GM06990 (cell line): ENCODE data around the gene SARNP.

ENCODE experiments used
- DNase-seq: peaks from one replicate; pipeline ENCODE4 v3.0.0-alpha.2; 2011; ENCODE audit not compliant: insufficient read length; ENCODE audit errors: extremely low read depth
- H3K27me3 ChIP-seq: replicated peaks from 2 replicates; pipeline ENCODE4 v1.6.0; 2011; ENCODE audit warnings: low read length; ENCODE audit not compliant: control insufficient read depth, insufficient read depth
- H3K36me3 ChIP-seq: 2 replicates; pipeline ENCODE4 v1.5.1; 2011; ENCODE audit warnings: low read length; ENCODE audit not compliant: control insufficient read depth, insufficient read depth
- H3K4me3 ChIP-seq: replicated peaks from 2 replicates; pipeline ENCODE4 v1.5.1; 2011; ENCODE audit warnings: low read depth, mild to moderate bottlenecking, control low read depth, low read length
- TF ChIP-seq, protein P1 (sequence below): IDR thresholded peaks from 2 replicates; pipeline ENCODE4 v1.5.1; 2011; ENCODE audit warnings: low read length, control low read depth, mild to moderate bottlenecking, inconsistent platforms; ENCODE audit not compliant: insufficient read depth, poor library complexity, severe bottlenecking

The SARNP gene

DNA sequence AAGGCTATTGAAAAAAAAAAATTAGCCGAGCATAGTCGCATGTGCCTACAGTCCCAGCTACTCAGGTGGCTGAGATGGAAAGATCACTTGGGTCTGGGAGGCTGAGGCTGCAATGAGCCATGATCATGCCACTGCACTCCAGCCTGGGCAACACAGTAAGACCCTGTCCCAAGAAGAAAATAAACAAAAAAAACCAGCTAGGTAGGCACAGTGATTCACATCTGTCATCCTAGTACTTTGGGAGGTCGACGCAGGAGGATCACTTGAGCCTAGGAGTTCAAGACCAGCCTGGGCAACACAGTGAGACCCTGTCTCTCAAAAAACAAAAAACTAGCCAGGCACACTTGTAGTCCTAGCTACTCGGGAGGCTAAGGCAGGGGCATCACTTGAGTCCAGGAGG is 8.2 kb downstream of the SARNP start:
- peaks cover 5% of the 10 kb centered on the region for H3K36me3 ChIP-seq
- no peak for DNase-seq
- TF ChIP-seq, protein P1, sequence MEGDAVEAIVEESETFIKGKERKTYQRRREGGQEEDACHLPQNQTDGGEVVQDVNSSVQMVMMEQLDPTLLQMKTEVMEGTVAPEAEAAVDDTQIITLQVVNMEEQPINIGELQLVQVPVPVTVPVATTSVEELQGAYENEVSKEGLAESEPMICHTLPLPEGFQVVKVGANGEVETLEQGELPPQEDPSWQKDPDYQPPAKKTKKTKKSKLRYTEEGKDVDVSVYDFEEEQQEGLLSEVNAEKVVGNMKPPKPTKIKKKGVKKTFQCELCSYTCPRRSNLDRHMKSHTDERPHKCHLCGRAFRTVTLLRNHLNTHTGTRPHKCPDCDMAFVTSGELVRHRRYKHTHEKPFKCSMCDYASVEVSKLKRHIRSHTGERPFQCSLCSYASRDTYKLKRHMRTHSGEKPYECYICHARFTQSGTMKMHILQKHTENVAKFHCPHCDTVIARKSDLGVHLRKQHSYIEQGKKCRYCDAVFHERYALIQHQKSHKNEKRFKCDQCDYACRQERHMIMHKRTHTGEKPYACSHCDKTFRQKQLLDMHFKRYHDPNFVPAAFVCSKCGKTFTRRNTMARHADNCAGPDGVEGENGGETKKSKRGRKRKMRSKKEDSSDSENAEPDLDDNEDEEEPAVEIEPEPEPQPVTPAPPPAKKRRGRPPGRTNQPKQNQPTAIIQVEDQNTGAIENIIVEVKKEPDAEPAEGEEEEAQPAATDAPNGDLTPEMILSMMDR, result no peak

DNA sequence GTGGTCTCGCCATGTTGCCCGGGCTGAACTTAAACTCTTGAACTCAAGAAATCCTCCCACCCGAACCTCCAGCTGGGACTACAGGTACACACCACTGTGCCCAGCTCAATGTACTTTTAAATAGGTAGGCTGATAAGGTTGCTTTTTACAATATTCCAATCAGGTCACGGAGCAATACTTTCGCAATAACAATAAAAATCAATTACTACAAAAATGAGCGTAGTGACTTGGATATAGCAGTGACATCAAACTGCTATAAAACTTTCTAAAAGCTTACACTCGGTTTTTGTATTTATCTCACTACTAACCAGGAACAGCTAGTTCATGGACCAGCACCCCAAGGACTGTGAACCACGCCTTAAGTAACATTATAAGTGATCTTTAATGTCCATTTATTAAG is 10.5 kb downstream of the SARNP start:
- TF ChIP-seq, protein P1, result no peak
- H3K36me3 ChIP-seq, result peaks cover 7% of the 10 kb centered on the region
- H3K4me3 ChIP-seq, result no peak overlapping the region
- no peaks in the 10 kb centered on the region for H3K27me3 ChIP-seq
- DNase-seq, result no peak

More for the DNA sequence above, 8.2 kb downstream of the SARNP start:
- Histone ChIP-seq H3K27me3 (no peaks in the 10 kb centered on the region), H3K4me3 (no peak overlapping the region)

DNA sequence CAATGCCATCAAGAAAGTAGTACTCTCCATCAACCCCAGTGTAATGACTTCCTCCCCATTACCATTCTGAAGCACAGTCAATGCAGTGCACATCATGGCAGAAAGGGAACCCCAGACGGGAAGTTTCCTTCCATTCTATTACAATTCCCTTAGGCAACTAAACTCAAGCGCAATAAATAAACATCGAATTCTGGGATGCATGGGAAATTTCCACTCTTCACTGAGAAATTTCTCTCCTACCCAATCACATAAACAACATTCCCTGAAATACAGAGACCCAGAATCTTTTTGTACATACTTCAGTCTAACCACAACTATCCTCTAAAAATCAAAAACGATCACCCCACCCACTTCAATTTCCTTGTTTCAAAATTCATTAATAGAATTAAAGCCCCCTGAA is 20.0 kb downstream of the SARNP start:
- H3K4me3 ChIP-seq, result no peak overlapping the region
- TF ChIP-seq, protein P1, result no peak
- no peak for DNase-seq
- H3K36me3 ChIP-seq, result peaks cover 9% of the 10 kb centered on the region
- H3K27me3 ChIP-seq, result no peaks in the 10 kb centered on the region

DNA sequence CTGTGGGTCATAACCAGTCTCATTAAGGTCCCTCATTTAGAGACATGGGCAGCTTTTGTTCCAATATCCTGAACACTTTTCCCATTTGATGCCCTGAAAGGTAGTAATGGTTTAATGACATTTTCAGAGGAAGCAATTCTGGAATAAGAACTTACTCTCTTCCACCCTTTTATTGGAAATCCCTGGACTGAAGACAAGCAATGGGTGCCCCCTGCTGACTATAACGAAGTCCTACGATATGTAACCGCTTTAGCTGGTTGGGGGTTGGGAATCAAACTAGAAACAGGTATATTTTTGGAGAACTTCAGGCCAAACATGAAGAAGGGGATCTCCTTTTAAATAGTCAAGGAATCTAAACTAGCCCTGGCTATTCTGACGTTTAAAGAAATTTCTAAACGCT is 20.5 kb downstream of the SARNP start:
- Histone ChIP-seq H3K27me3 (no peaks in the 10 kb centered on the region), H3K4me3 (no peak overlapping the region), H3K36me3 (peaks cover 10% of the 10 kb centered on the region)
- no peak for DNase-seq
- TF ChIP-seq, protein P1, result peak; percentile 13

DNA sequence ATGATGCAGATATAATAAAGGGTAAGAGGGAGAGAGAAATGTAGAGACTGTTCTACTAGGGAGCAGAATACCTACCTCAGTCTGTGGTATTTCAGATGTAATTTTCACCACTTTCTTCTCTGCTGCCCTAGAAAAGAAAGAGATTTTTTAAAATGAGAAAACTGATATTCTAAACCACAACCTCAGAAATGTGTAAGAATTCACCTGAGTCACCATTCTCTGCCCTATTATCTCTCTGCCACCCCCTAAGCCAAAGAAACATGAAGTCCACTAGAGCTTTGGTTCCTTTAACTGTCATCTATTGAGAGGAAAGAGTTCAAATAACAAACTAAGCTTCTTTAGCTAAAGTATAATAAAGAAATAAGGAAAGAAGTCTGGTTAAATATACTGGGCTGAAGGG is 21.6 kb downstream of the SARNP start:
- H3K36me3 ChIP-seq, result peaks cover 8% of the 10 kb centered on the region

More for the DNA sequence above, 21.6 kb downstream of the SARNP start:
- TF ChIP-seq, protein P1, result no peak
- Histone ChIP-seq H3K4me3 (no peak overlapping the region), H3K27me3 (no peaks in the 10 kb centered on the region)
- no peak for DNase-seq
